ENCODE results near the gene ELFN2.

DNA sequence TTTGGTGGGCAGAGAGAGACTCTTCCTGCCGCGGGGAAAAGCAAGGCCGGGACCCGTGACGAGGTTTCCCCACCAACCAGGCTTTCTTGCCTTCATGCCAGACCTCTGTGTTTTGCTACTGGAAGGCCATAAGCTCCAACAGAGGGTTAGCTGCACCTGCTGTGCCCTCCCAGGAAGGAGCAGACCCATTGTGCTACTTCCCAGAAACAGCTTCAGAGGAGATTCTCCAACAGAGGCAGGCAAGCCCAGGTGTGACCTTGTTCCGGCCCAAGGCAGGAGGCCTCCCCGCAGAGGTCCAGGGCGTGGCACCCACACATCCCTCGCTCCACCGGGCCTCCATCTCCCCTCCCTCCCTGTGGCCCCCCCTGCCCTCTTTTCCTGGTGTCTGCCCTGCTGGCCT lies 57.8 kb downstream of the ELFN2 start:
- TF ChIP-seq, protein P1, sequence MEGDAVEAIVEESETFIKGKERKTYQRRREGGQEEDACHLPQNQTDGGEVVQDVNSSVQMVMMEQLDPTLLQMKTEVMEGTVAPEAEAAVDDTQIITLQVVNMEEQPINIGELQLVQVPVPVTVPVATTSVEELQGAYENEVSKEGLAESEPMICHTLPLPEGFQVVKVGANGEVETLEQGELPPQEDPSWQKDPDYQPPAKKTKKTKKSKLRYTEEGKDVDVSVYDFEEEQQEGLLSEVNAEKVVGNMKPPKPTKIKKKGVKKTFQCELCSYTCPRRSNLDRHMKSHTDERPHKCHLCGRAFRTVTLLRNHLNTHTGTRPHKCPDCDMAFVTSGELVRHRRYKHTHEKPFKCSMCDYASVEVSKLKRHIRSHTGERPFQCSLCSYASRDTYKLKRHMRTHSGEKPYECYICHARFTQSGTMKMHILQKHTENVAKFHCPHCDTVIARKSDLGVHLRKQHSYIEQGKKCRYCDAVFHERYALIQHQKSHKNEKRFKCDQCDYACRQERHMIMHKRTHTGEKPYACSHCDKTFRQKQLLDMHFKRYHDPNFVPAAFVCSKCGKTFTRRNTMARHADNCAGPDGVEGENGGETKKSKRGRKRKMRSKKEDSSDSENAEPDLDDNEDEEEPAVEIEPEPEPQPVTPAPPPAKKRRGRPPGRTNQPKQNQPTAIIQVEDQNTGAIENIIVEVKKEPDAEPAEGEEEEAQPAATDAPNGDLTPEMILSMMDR (IDR thresholded peaks at IDR 0.05; ENCODE audit: borderline replicate concordance, extremely low read depth, low read length, poor library complexity, severe bottlenecking) = no peak
- no peak for TF ChIP-seq EZH2 (IDR thresholded peaks at IDR 0.05; ENCODE audit: borderline replicate concordance, low read depth, low read length, severe bottlenecking)
